Stimulated activated naive CD8-positive, alpha-beta T cell treated with anti-CD3 and anti-CD28 coated beads, Interleukin-15, Interleukin-2, amounts not matched to agents 100 U/mL and 50 U/mL, for 24 hours (primary cell): ENCODE results near the gene CDSN.
"Not testable (repeated sequence)": the region's sequence is repeated elsewhere in the genome, so short reads cannot be mapped to it uniquely, and the experiment has no call there.

Source experiments
- ATAC-seq: fragments of 150-1000 bp; cut with Tn5 transposase; one replicate; pipeline ENCODE4 v1.10.0; 2021
- DNase-seq: peaks from one replicate; pipeline ENCODE4 v3.0.0; 2021

Gene CDSN

DNA sequence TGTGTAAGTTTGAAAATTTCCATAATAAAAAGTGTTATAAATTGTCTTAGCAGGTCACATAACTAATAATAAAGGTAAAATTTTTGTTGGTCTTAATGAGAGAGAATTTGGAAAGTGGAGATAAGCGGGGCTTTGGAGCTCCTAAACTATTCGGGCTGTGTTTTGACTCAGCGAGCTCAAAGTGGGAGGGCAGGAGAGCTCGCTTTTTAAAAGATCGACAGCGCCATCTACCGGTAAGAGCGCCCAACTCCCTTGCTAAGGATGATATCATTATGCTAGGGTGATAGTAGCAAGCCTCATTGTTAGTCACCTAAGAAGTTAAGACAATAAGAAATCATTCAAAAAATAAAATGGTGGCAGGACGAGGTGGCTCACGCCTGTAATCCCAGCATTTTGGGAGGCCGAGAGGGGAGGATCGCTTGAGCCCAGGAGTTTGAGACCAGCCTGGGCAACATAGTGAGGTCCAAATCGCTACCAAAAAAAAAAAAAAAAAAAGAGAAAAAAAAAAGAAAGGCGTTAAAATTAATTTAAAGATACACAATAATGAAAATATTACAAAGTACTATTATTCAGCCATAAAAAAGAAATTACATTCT lies 32.7 kb downstream of the CDSN start:
- DNase-seq, result peak; percentile 93
- peak; percentile 98 for ATAC-seq

DNA sequence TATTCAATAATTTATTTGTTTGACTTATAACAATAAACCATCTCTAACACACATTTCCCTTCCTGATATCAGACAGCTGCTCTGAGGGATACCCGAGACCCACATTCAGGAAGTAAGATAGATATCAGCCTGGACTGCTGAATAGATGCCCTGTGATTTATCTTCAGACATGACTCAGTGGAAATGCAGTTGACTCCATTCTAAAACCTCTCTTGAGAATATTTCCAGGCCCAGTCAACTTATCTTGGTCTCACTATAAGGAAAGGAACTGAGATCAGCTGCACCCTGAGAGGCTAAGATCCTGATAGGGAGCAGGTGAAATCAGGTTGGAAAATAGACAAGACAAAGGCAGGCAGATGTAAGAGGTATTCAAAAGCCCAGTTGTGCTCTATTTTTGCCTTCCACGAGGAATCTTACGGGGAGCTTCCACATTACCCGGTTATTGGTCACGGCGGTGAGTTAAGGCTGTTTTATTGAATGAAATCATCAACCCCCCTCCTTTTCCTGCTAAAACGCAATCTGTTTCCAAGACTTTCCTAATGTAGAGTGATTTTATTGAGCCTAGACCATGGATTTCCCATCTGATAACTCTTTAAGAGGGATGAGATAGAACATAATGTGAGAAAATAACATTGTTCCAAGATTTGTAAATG lies 33.3 kb downstream of the CDSN start:
- no peak for DNase-seq
- ATAC-seq, result no peak

DNA sequence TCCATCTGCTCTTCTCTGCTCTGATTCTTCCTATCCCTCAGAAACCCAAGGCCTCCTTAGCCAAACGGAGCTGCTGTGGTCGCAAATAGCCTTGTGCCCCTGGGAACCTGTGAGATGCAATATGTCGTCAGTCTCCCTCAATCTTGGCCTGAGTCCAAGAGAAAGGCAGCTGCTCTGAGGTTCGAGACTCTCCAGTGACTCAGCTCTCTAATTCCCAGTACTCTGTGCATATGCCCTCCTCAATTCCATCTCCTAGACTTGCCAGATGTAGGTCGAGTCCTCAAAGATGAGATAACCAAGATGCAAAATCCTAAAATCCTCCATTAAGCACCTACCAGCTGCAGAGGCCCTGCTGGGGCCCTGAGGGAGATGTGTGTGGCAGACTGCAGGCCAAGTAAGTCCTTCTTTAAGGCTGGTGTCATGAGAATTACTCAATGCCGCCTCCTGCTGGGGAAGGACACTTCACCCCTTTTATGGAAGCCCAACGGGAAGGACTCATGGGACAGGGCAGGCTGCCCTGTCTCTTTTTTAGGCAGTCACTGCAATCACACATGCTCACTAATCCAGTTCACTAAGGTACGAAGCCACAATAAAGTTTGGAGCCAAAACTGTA lies 36.4 kb downstream of the CDSN start:
- DNase-seq, result peak; percentile 55
- ATAC-seq, result no peak

DNA sequence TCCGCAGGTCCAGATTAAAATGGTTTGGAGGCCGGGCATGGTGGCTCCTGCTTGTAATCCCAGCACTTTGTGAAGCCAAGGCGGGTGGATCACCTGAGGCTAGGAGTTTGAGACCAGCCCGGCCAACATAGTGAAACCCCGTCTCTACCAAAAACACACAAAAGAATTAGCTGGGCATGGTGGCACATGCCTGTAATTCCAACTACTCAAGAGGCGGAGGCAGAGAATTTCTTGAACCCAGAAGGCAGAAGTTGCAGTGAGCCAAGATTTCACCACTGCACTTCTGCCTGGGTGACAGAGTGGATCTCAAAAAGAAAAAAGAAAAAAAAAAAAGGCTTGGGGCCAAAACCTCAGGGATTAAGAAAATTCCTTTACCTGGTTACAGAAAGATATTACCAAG lies 38.4 kb downstream of the CDSN start:
- no peak for ATAC-seq
- DNase-seq, result no peak

DNA sequence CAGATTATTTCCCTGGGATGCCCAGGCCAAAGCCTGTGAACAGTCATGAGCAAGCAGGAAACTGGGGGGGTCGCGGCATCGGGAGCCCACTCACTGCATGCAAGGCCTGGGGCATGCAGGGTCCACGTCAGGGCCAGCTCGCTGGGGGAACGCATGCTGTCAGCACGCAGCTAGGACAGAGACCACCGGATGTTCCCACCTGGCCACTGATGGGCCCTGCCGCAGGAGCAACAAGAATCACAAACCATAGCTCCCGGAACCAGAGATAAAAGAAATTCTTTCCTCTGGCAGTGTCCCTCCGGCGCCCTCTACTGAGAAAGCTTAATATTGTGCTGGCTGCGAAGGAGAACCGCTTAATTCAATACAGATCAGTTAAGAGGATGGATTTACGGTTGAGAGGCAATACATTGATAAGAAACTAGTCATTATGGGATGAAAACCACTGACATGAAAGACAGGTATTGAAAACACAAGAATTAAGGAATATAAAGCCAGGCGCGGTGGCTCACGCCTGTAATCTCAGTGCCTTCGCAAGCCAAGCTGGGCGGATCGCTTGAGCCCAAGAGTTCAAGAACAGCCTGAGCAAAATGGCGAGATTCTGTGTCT lies 40.5 kb downstream of the CDSN start:
- peak; percentile 89 for ATAC-seq
- peak; percentile 78 for DNase-seq

DNA sequence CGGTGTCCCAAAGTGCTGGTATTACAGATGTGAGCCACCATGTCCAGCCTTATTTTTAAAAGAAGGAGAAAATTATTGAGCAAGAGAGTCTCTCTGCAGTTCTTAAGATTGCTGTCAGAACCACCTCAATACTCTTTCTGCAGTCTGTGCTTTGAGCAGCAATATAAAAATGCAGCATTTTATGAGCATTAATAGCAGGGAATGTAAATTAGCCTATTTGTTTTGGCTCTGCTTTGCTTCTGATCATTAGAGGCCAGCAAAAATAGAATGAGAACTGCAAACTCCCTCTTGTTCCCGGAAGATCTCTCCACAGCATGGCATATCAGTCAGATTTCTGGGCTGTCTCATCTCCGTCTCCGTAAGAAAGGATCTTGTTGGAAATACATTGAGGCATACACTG lies 43.6 kb downstream of the CDSN start:
- DNase-seq (no peak), ATAC-seq (no peak)

DNA sequence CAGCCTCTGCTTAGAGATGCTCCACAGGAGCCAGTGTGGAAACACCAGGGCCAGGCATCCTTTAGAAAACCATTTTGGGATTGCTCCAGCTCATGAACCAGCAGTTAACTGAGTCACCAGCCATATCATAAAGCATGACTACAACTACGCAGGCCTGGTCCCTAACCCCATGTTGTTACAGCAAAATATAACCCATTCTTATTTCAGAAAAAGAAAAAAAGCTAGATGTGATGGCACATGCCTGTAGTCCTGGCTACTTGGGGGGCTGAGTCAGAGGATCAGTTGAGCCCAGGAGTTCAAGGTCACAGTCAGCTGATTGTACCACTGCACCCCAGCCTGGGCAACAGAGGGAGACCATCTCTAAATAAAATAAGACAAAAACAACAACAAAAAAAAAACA lies 44.7 kb downstream of the CDSN start:
- DNase-seq (no peak), ATAC-seq (no peak)

DNA sequence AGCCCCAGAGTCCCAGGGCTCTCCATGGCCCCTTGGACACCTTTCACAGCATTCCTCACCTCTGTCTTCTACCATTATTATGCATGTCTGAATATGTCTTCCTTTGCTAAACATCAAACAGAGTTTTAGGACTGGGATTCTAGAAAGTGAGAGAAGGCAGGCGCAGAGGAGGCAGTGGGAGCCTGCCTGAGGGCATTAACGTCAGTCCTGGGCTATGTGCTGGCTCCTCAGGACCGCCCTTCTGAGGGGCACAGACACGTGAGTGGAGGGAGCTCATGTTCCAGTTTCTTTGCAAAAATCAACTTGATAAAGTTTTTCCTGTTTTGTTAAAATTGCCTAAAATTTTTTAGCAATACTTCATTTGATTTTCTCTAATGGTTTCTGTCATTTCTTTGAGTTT lies 45.8 kb downstream of the CDSN start:
- DNase-seq, result no peak
- no peak for ATAC-seq

DNA sequence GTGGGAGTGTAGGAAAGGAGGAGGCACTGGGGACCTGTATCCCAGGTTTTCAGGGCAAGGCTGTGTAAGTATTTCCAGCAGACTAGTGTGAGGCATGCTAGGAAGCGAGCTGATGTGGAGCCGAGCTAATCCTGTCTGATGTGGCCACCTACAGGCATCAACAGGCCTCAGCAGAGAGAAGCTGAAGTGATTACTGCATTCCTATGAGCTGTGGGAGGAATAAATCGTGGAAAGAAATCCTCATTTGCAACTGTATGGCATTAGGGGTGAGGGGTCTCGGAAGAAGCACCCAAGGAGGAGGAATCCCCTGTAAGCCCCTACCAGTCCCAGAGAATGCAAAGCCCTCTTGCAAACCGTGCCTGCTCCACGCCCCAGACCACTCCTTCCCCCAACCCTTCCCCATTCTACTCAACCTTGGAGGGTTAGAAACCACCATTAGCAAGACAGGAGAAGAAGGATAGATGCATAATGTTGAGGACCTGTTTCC lies 49.5 kb downstream of the CDSN start:
- ATAC-seq (no peak), DNase-seq (no peak)

DNA sequence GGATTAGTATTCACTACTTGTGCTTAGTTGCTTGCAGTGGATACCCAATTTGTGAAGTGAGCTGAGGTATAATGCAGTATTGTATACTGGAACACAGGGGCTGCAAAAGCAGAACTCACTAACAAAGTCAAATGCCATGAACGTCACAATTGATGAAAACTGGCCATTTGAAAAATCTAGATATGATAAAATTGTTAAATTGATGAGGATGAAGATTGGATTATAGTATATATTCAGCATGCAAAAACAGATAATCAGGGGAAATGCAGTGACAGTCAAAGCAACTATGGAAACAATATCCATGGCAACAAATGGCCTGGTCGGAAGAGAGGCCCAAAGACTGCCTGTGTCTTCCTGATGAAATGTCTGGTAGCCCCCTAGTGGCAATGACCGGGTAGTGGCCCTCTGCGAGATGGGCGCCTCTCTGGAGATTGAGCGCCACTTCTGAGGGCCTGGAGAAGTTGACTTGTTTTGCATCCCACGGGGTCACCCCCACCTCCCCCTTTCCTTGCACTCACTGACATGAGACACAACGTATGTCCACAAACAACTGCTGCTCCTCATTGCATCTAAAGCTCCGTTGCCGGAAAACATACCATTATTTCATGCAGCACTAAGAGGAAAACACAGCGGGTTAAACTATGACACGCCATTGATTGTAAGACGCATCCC lies 51.4 kb downstream of the CDSN start:
- peak; percentile 81 for DNase-seq

DNA sequence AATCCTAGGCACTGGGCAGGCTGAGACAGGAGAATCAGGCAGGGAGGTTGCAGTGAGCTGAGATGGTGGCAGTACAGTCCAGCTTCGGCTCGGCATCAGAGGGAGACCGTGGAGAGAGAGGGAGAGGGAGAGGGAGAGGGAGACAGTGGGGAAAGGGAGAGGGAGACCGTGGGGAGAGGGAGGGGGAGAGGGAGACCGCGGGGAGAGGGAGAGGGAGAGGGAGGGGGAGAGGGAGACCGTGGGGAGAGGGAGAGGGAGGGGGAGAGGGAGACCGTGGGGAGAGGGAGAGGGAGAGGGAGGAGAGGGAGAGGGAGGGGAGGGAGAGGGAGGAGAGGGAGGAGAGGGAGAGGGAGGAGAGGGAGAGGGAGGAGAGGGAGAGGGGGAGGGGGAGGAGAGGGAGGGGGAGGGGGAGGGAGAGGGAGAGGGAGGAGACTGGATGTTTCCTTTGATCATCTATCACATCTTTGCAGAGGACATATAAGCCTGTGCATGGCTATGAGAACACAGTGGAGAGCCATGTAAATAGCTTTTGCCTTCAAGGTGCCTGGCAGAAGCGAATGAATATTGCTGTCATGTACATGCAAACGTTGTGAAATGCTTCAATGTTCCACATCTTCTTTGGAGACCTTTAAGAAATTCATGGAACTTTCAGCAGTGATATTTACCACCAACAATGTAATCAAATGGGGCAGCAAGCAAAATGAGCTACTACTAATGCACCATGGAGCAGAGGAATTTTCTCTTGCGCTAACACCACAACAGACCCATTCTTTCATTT lies 52.2 kb downstream of the CDSN start:
- not testable (repeated sequence) for ATAC-seq, DNase-seq

More for the DNA sequence above, 51.4 kb downstream of the CDSN start:
- peak; percentile 97 for ATAC-seq

DNA sequence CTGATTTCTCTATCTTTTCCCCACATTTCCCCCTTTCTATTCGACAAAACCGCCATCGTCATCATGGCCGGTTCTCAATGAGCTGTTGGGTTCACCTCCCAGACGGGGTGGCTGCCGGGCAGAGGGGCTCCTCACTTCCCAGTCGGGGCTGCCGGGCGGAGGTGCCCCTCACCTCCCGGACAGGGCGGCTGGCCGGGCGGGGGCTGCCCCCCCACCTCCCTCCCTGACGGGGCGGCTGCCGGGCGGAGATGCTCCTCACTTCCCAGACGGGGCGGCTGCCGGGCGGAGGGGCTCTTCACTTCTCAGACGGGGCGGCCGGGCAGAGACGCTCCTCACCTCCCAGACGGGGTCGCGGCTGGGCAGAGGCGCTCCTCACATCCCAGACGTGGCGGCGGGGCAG lies 53.2 kb downstream of the CDSN start:
- ATAC-seq, DNase-seq: not testable (repeated sequence)

DNA sequence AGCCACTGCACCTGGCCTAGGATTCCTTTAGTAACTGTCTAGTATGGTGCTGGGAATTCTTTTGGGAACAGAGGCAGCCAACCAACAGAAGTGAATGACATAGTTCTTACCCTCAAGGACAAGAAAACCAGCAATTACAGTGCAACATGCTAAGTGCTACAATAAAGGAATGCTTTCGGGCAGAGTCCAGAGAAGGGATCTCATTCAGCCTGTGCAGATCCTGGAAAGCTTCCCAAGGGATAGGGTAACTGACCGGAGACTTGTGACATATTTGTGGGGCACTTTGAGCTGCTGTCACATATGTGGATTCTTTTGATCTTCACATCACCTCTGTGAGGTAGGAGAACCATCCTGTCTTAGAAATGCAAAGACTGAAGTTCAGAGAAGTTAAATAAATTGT lies 54.7 kb downstream of the CDSN start:
- ATAC-seq, result no peak
- DNase-seq, result no peak
